Caco-2 (cell line): Measurements from ENCODE around the gene SMCO4. TPM values are rescaled to one million over a fixed set of nuclear protein-coding genes. Genes with fewer than 3 reads are reported as not detected.

Experiments used
- BruUV-seq: library from RNA; stranded (reverse); fragments of 400-500 nt; replicated peaks from 2 replicates; lab custom pipeline; 2021; lab: Mats Ljungman, UMichigan
- CTCF ChIA-PET: fragments of 300-600 bp; sonication (Branson Sonifier 250); formaldehyde crosslinking; loops from one replicate; lab custom pipeline; 2022; ENCODE audit warnings: antibody characterized with exemption; lab: Charles Lee
- POLR2A ChIA-PET: fragments of 300-600 bp; sonication (Branson Sonifier 250); formaldehyde crosslinking; loops from one replicate; lab custom pipeline; 2022; ENCODE audit warnings: antibody characterized with exemption; lab: Charles Lee
- DNase-seq, 2 experiments: peaks; one replicate each; pipeline versions ENCODE4 v3.0.0 to v3.0.0-alpha.2; 2020 to 2022
- H3K27me3 ChIP-seq: replicated peaks from 2 replicates; pipeline ENCODE4 v1.6.0; 2011; ENCODE audit warnings: low read length; ENCODE audit not compliant: control insufficient read depth, insufficient read depth
- H3K36me3 ChIP-seq: 2 replicates; pipeline ENCODE4 v1.5.1; 2011; ENCODE audit warnings: low read length; ENCODE audit not compliant: control insufficient read depth, insufficient read depth
- H3K4me1 ChIP-seq: fragments of 250-450 bp; sonication (Bioruptor Pico); 2 replicates; pipeline ENCODE4 v1.5.1; 2020; ENCODE audit warnings: mild to moderate bottlenecking
- H3K4me3 ChIP-seq: 2 replicates; pipeline ENCODE4 v1.5.1; 2011; ENCODE audit warnings: low read depth, mild to moderate bottlenecking, control low read depth, low read length
- H3K9me3 ChIP-seq: fragments of 250-450 bp; sonication (Bioruptor Pico); 2 replicates; pipeline ENCODE4 v1.5.1; 2020; ENCODE audit warnings: mild to moderate bottlenecking, moderate library complexity
- H3K27ac Mint-ChIP-seq: one replicate; pipeline ENCODE4 v1.8.0; 2022; ENCODE audit warnings: mixed read lengths; ENCODE audit not compliant: unreplicated experiment
- H3K27me3 Mint-ChIP-seq: one replicate; pipeline ENCODE4 v1.8.0; 2022; ENCODE audit warnings: mixed read lengths; ENCODE audit not compliant: insufficient read depth, unreplicated experiment
- H3K36me3 Mint-ChIP-seq: one replicate; pipeline ENCODE4 v1.8.0; 2022; ENCODE audit warnings: mild to moderate bottlenecking, mixed read lengths; ENCODE audit not compliant: insufficient read depth, unreplicated experiment
- H3K4me1 Mint-ChIP-seq: one replicate; pipeline ENCODE4 v1.8.0; 2022; ENCODE audit warnings: low read depth, mixed read lengths; ENCODE audit not compliant: unreplicated experiment
- H3K4me3 Mint-ChIP-seq: one replicate; pipeline ENCODE4 v1.8.0; 2022; ENCODE audit warnings: mild to moderate bottlenecking, moderate library complexity, mixed read lengths; ENCODE audit not compliant: unreplicated experiment
- H3K9me3 Mint-ChIP-seq: one replicate; pipeline ENCODE4 v1.8.0; 2022; ENCODE audit warnings: mixed read lengths; ENCODE audit not compliant: unreplicated experiment
- CTCF ChIP-seq, 2 experiments: fragments of 200-600 bp in 1 of 2; IDR thresholded peaks; 1 replicate in 1 of 2; 2 replicates in 1 of 2; pipeline versions ENCODE4 v1.5.1 to v1.8.0; 2011 to 2022; ENCODE audit warnings: antibody characterized with exemption in 1 of 2, control low read depth in 1 of 2, inconsistent platforms in 1 of 2, low read depth in 1 of 2, low read length in 1 of 2, mild to moderate bottlenecking in 1 of 2, moderate library complexity in 1 of 2; ENCODE audit not compliant: insufficient read depth in 1 of 2, severe bottlenecking in 1 of 2, unreplicated experiment in 1 of 2
- intact Hi-C: fragments of 100-400 bp; cut with micrococcal nuclease; formaldehyde crosslinking; loops from one replicate; pipeline ENCODE4 v1.10.0; 2022; ENCODE audit not compliant: unreplicated experiment
- total RNA-seq: library from RNA; stranded (reverse); gene quantifications from 2 replicates; pipeline ENCODE4 v1.2.3, GENCODE V29; 2022

SMCO4 gene
- total RNA-seq, 1 experiment from 2014 or later = 46.3 TPM

- no peak for TF ChIP-seq CTCF (IDR thresholded peaks at IDR 0.05; ENCODE audit: insufficient read depth in 1 of 2, low read depth in 1 of 2, low read length in 1 of 2, severe bottlenecking in 1 of 2, unreplicated experiment in 1 of 2)
- no peaks in the 10 kb centered on the region for H3K9me3 Mint-ChIP-seq
- CTCF ChIA-PET = no interaction called here
- intact Hi-C loops = no loop called here
- no peak overlapping the region for H3K4me3 ChIP-seq
- no peaks in the 10 kb centered on the region for H3K4me1 ChIP-seq
- peaks cover 3% of the 10 kb centered on the region for H3K27me3 Mint-ChIP-seq
- no TSS peak for BruUV-seq
- no peaks in the 10 kb centered on the region for H3K36me3 Mint-ChIP-seq
- no peaks in the 10 kb centered on the region for H3K36me3 ChIP-seq
- POLR2A ChIA-PET = no interaction called here
- no peaks in the 10 kb centered on the region for H3K27me3 ChIP-seq
- no peak for DNase-seq
- no peak overlapping the region for H3K4me3 Mint-ChIP-seq
- peaks cover 9% of the 10 kb centered on the region for H3K4me1 Mint-ChIP-seq
- H3K9me3 ChIP-seq = no peaks in the 10 kb centered on the region
- no peak overlapping the region for H3K27ac Mint-ChIP-seq
These were observed 69.1 kb downstream of the SMCO4 start for GRCh38 chr11:93474123-93474522.

- H3K27ac Mint-ChIP-seq = no peak overlapping the region
- TF ChIP-seq CTCF (IDR thresholded peaks at IDR 0.05; ENCODE audit: insufficient read depth in 1 of 2, low read depth in 1 of 2, low read length in 1 of 2, severe bottlenecking in 1 of 2, unreplicated experiment in 1 of 2) = no peak
- no peaks in the 10 kb centered on the region for H3K9me3 ChIP-seq
- BruUV-seq = no TSS peak
- H3K4me3 Mint-ChIP-seq = no peak overlapping the region
- DNase-seq = no peak
- peaks cover 1% of the 10 kb centered on the region; the same call in 1 of the 2 replicates for H3K27me3 ChIP-seq
- H3K4me3 ChIP-seq = no peak overlapping the region
- H3K36me3 ChIP-seq = no peaks in the 10 kb centered on the region
- H3K4me1 Mint-ChIP-seq = no peaks in the 10 kb centered on the region
- POLR2A ChIA-PET = interaction anchor here (0.6 kb wide), 1 partner anchor 683 kb away, joined by 3 read pairs; no protein-coding TSS in a partner anchor
- peaks cover 3% of the 10 kb centered on the region for H3K27me3 Mint-ChIP-seq
- CTCF ChIA-PET = interaction anchor here (0.7 kb wide), 1 partner anchor 1199 kb away, joined by 3 read pairs; no protein-coding TSS in a partner anchor
- intact Hi-C loops = no loop called here
- H3K9me3 Mint-ChIP-seq = no peaks in the 10 kb centered on the region
- no peaks in the 10 kb centered on the region for H3K36me3 Mint-ChIP-seq
- no peaks in the 10 kb centered on the region for H3K4me1 ChIP-seq
These were observed 74.9 kb downstream of the SMCO4 start for GRCh38 chr11:93468290-93468689.

- no peak overlapping the region for H3K27ac Mint-ChIP-seq
- H3K4me1 Mint-ChIP-seq = no peaks in the 10 kb centered on the region
- peaks cover 3% of the 10 kb centered on the region for H3K27me3 Mint-ChIP-seq
- Histone ChIP-seq H3K9me3 (no peaks in the 10 kb centered on the region), H3K4me3 (no peak overlapping the region), H3K4me1 (no peaks in the 10 kb centered on the region), H3K36me3 (no peaks in the 10 kb centered on the region), H3K27me3 (peaks cover 1% of the 10 kb centered on the region; the same call in 1 of the 2 replicates)
- no peak for TF ChIP-seq CTCF (IDR thresholded peaks at IDR 0.05; ENCODE audit: insufficient read depth in 1 of 2, low read depth in 1 of 2, low read length in 1 of 2, severe bottlenecking in 1 of 2, unreplicated experiment in 1 of 2)
- no peaks in the 10 kb centered on the region for H3K36me3 Mint-ChIP-seq
- CTCF ChIA-PET = no interaction called here
- DNase-seq = no peak
- no TSS peak for BruUV-seq
- no peaks in the 10 kb centered on the region for H3K9me3 Mint-ChIP-seq
- intact Hi-C loops = no loop called here
- H3K4me3 Mint-ChIP-seq = no peak overlapping the region
- POLR2A ChIA-PET = no interaction called here
These were observed 76.1 kb downstream of the SMCO4 start for GRCh38 chr11:93467054-93467453.
